CMK (cell line): Measurements from ENCODE around the gene GAB2.
A peak's percentile ranks its signal among the peaks of the same experiment; 100 is the strongest.

Experiments
- DNase-seq: peaks from one replicate; pipeline ENCODE4 v3.0.0-alpha.2; 2010; ENCODE audit warnings: low read depth

The GAB2 gene

GRCh38 chr11:78344094-78344493, 73.5 kb downstream of the GAB2 start:
- no peak for DNase-seq

- no peak for DNase-seq
Observed at GRCh38 chr11:78343303-78343702, 74.3 kb downstream of the GAB2 start.

- DNase-seq = no peak
Observed at GRCh38 chr11:78341841-78342240, 75.8 kb downstream of the GAB2 start.

- DNase-seq = no peak
Observed at GRCh38 chr11:78340530-78340929, 77.1 kb downstream of the GAB2 start.

- DNase-seq = no peak
Observed at GRCh38 chr11:78339945-78340344, 77.7 kb downstream of the GAB2 start.

- no peak for DNase-seq
Observed at GRCh38 chr11:78339483-78339882, 78.1 kb downstream of the GAB2 start.

- DNase-seq = no peak
Observed at GRCh38 chr11:78338702-78339101, 78.9 kb downstream of the GAB2 start.

GRCh38 chr11:78338138-78338537, 79.5 kb downstream of the GAB2 start:
- DNase-seq = no peak

- no peak for DNase-seq
Observed at GRCh38 chr11:78337554-78337924, 80.1 kb downstream of the GAB2 start.

GRCh38 chr11:78336877-78337553, 80.6 kb downstream of the GAB2 start:
- no peak for DNase-seq

- no peak for DNase-seq
Observed at GRCh38 chr11:78334109-78334508, 83.5 kb downstream of the GAB2 start.

- DNase-seq = no peak
Observed at GRCh38 chr11:78332872-78333271, 84.7 kb downstream of the GAB2 start.

- no peak for DNase-seq
Observed at GRCh38 chr11:78332174-78332866, 85.3 kb downstream of the GAB2 start.

- DNase-seq = no peak
Observed at GRCh38 chr11:78331711-78332110, 85.9 kb downstream of the GAB2 start.

- no peak for DNase-seq
Observed at GRCh38 chr11:78330361-78330760, 87.3 kb downstream of the GAB2 start.

- no peak for DNase-seq
Observed at GRCh38 chr11:78327945-78328344, 89.7 kb downstream of the GAB2 start.

- DNase-seq = peak; percentile 41
Observed at GRCh38 chr11:78325274-78325781, 92.3 kb downstream of the GAB2 start.

GRCh38 chr11:78323363-78323762, 94.3 kb downstream of the GAB2 start:
- no peak for DNase-seq

- DNase-seq = no peak
Observed at GRCh38 chr11:78319453-78319955, 98.1 kb downstream of the GAB2 start.

- no peak for DNase-seq
Observed at GRCh38 chr11:78318321-78319114, 99.1 kb downstream of the GAB2 start.

GRCh38 chr11:78315724-78316123, 101.9 kb downstream of the GAB2 start:
- no peak for DNase-seq

GRCh38 chr11:78314762-78315161, 102.9 kb downstream of the GAB2 start:
- no peak for DNase-seq

- no peak for DNase-seq
Observed at GRCh38 chr11:78313898-78314297, 103.7 kb downstream of the GAB2 start.
